Measurements from ENCODE around the gene NEDD4L. TPM values are rescaled to one million over a fixed set of nuclear protein-coding genes. Genes with fewer than 3 reads are reported as not detected.

The NEDD4L gene
- total RNA-seq, 4 donors from 2014 or later = 22.7 to 39.9 (median 34.7) TPM

- WGBS = 94% methylated on average over 3 of the region's 3 CpGs
- Histone ChIP-seq H3K9me3 (no peaks in the 10 kb centered on the region), H3K4me3 (no peak overlapping the region), H3K4me1 (no peaks in the 10 kb centered on the region), H3K36me3 (no peaks in the 10 kb centered on the region), H3K27me3 (no peaks in the 10 kb centered on the region), H3K27ac (replicated peaks in 1 of 4) (no peak overlapping the region)
- no peak for DNase-seq (ENCODE audit: extremely low spot score)
- TF ChIP-seq POLR2AphosphoS5 (IDR thresholded peaks at IDR 0.05) (no peak), CTCF (IDR thresholded peaks at IDR 0.05) (no peak), EP300 (IDR thresholded peaks at IDR 0.05) (no peak), POLR2A (IDR thresholded peaks at IDR 0.05; ENCODE audit: low read depth) (no peak)
- intact Hi-C loops (cut with DNase I) = no loop called here
Measured at GRCh38 chr18:58004317-58004716, 39.7 kb upstream of the NEDD4L start.

DNA sequence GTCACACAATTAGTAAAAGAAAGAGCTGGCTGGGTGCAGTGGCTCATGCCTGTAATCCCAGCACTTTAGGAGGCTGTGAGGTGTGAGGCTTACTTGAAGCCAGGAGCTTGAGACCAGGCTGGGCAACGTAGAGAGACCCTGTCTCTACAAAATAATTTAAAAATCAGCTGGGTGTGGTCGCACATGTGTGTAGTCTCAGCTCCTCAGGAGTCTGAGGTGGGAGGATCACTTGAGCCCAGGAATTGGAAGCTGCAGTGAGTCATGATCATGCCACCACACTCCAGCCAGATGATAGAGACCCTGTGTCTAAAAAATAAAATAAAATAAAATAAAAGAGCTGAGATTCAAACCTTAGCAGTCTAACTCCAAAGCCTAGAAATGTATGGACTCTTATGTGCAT is 39.0 kb upstream of the NEDD4L start:
- WGBS = 71% methylated on average over 2 of the region's 2 CpGs
- no peak for DNase-seq (ENCODE audit: extremely low spot score)
- Histone ChIP-seq H3K27me3 (no peaks in the 10 kb centered on the region), H3K27ac (replicated peaks in 1 of 4) (no peak overlapping the region), H3K4me1 (no peaks in the 10 kb centered on the region), H3K36me3 (no peaks in the 10 kb centered on the region), H3K4me3 (no peak overlapping the region), H3K9me3 (no peaks in the 10 kb centered on the region)
- no peak for TF ChIP-seq POLR2A (IDR thresholded peaks at IDR 0.05; ENCODE audit: low read depth)
- no peak for TF ChIP-seq EP300 (IDR thresholded peaks at IDR 0.05)
- TF ChIP-seq CTCF (IDR thresholded peaks at IDR 0.05) = no peak
- no peak for TF ChIP-seq POLR2AphosphoS5 (IDR thresholded peaks at IDR 0.05)
- intact Hi-C loops (cut with DNase I) = no loop called here

GRCh38 chr18:58005885-58006523 is 38.0 kb upstream of the NEDD4L start:
- intact Hi-C loops (cut with DNase I) = no loop called here
- WGBS = 64% methylated on average over 3 of the region's 3 CpGs

GRCh38 chr18:58009166-58009565 is 34.9 kb upstream of the NEDD4L start:
- no peak overlapping the region for H3K27ac ChIP-seq (replicated peaks in 1 of 4)
- no peaks in the 10 kb centered on the region for H3K9me3 ChIP-seq
- no peaks in the 10 kb centered on the region for H3K4me1 ChIP-seq
- no peak overlapping the region for H3K4me3 ChIP-seq
- H3K36me3 ChIP-seq = no peaks in the 10 kb centered on the region
- DNase-seq (ENCODE audit: extremely low spot score) = no peak
- no peak for TF ChIP-seq POLR2AphosphoS5 (IDR thresholded peaks at IDR 0.05)
- TF ChIP-seq CTCF (IDR thresholded peaks at IDR 0.05) = no peak
- no peak for TF ChIP-seq EP300 (IDR thresholded peaks at IDR 0.05)
- no peak for TF ChIP-seq POLR2A (IDR thresholded peaks at IDR 0.05; ENCODE audit: low read depth)
- no peaks in the 10 kb centered on the region for H3K27me3 ChIP-seq
- intact Hi-C loops (cut with DNase I) = no loop called here

More at GRCh38 chr18:58005885-58006523, 38.0 kb upstream of the NEDD4L start:
- Histone ChIP-seq H3K27ac (replicated peaks in 1 of 4) (no peak overlapping the region), H3K36me3 (no peaks in the 10 kb centered on the region), H3K4me3 (no peak overlapping the region), H3K9me3 (no peaks in the 10 kb centered on the region), H3K4me1 (no peaks in the 10 kb centered on the region), H3K27me3 (no peaks in the 10 kb centered on the region)
- TF ChIP-seq POLR2A (IDR thresholded peaks at IDR 0.05; ENCODE audit: low read depth) (no peak), POLR2AphosphoS5 (IDR thresholded peaks at IDR 0.05) (no peak), CTCF (IDR thresholded peaks at IDR 0.05) (no peak), EP300 (IDR thresholded peaks at IDR 0.05) (no peak)
- DNase-seq (ENCODE audit: extremely low spot score) = no peak

DNA sequence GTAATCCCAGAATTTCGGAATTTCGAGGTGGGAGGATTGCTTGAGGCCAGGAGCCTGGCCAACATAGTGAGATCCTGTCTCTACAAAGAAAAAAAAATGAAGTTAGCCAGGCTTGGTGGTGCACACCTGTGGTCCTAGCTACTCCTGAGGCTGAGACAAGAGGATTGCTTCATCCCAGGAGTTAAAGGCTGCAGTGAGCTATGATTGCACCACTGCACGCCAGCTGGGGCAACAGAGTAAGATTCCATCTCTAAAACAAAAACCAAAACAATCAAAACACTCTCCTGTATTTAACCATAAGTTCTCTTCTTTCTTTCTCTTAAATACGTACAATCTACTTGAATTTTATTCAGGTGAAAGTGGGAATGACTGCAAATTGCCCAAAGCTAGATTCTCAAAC is 33.8 kb upstream of the NEDD4L start:
- Histone ChIP-seq H3K27me3 (no peaks in the 10 kb centered on the region), H3K4me1 (no peaks in the 10 kb centered on the region), H3K4me3 (no peak overlapping the region), H3K27ac (replicated peaks in 1 of 4) (no peak overlapping the region), H3K9me3 (no peaks in the 10 kb centered on the region), H3K36me3 (no peaks in the 10 kb centered on the region)
- DNase-seq (ENCODE audit: extremely low spot score) = no peak
- intact Hi-C loops (cut with DNase I) = no loop called here
- no peak for TF ChIP-seq POLR2AphosphoS5 (IDR thresholded peaks at IDR 0.05)
- no peak for TF ChIP-seq EP300 (IDR thresholded peaks at IDR 0.05)
- TF ChIP-seq CTCF (IDR thresholded peaks at IDR 0.05) = no peak
- TF ChIP-seq POLR2A (IDR thresholded peaks at IDR 0.05; ENCODE audit: low read depth) = no peak
- WGBS = 87% methylated on average over 4 of the region's 4 CpGs

All from esophagus muscularis mucosa (tissue), 4 donors.